NCI-H1930 (cell line): ENCODE data around the gene KLHL33.
"Not testable (repeated sequence)": the region's sequence is repeated elsewhere in the genome, so short reads cannot be mapped to it uniquely, and the experiment has no call there.

Experiments
- DNase-seq, 2 experiments: peaks; one replicate each; lab custom pipeline; 2025; lab: John Stamatoyannopoulos, UW

Gene KLHL33

DNA sequence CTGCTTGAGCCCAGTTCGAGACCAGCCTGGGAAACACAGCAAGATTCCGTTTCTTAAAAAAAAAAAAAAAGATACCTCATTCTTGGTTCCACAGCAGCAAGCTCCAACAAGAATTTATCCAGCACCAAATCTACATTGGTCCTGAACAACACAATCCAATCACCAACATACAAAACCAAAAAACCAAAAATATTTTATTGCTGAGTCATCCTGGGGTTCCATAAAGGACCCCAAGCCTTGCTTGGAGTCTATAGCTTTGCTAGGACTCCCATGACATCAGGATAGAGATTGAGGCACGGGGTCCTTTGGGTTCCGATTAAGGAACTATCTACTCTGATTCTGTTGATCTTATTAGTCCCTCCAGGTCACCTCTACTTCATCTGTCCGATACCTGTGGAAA is 10.9 kb upstream of the KLHL33 start:
- no peak for DNase-seq

DNA sequence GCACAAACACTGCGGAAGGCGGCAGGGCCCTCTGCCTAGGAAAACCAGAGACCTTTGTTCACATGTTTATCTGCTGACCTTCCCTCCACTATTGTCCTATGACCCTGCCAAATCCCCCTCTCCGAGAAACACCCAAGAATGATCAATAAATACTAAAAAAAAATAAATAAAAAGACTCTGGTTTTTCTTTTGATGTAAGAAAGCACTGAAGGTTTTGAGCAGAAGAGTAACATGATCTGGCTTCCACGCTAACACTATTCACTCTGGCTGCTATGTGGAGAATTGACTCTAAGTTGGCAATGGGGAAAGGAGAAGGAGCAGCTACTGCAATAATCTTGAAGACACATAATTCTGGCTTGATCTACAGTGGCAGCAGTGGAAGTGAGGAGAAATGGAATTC is 7.7 kb upstream of the KLHL33 start:
- not testable (repeated sequence) for DNase-seq

DNA sequence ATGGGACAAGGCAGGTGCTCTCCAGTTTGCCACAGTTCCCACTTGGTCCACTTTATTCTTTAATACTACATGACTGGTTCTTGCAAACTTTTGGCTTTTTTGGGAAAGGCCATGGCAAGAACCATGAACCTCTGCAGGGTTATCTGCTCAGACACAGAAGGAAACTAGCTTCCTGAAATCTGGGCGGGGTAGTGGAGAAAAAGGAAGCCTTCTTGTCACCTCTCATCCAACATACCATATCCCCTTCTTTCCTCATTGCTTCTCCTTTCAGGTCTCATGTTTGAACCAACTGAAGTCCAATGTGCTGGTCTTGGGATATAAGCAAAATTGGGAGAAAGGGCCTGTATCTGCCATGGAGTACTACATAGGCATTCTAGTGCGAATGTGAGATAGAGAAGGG is 5.5 kb upstream of the KLHL33 start:
- no peak for DNase-seq

DNA sequence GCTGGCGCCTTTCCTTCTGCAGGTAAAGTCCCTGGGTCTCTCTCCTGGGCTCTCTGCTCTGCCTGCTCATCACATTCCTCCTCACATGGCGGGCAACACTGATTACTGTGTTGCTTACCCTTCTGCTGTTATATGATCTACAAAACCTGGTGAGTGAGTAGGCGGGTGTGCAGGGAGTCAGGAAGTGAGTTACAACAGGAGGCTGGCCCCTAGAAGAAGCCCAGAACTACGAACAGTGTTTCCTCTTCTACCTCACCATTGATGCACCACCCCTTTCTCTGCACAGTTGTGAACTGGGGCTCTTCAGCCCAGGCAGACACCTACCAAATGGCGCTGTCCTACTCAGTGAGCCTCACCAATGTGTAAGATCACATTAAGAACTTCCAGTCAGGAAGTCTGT is 4.9 kb upstream of the KLHL33 start:
- no peak for DNase-seq

DNA sequence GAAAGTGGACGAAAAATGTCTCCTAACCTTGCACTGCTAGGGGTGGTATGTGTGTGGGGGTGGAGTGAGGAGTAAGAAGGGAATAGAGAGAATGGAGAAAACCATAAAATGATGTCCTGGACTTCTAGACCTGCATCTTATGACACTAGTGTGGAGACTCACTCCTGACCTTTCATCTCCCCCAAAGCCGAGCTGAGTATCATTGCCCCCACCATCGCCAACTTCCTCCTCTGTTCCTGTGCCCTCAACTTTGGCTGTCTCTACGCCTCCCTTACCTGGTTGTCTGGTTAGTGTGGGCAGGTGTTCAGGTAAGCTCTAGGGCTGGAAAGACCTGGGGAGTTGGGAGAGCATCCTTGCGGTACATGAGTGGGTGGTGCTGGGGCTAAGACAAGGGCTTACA is 4.5 kb upstream of the KLHL33 start:
- no peak for DNase-seq

DNA sequence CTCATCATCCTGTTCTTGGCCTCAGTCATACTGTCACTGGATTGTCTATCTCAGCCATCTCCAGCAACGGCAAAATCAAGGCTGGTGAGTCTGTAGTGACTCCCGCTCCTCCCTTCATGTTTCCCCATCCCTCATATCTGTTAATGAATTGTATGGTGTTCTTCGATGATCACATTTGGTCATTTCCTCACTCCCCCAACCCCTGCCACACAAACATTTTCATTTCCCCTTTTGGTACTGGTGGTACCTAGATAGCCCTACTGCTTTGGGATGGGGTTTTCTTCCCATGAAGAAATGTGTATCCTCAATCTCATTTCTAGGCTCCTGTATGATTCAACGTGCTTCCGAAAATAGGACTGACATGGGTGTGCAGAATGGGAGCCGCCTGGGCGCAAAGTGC is 2.7 kb upstream of the KLHL33 start:
- no peak for DNase-seq

DNA sequence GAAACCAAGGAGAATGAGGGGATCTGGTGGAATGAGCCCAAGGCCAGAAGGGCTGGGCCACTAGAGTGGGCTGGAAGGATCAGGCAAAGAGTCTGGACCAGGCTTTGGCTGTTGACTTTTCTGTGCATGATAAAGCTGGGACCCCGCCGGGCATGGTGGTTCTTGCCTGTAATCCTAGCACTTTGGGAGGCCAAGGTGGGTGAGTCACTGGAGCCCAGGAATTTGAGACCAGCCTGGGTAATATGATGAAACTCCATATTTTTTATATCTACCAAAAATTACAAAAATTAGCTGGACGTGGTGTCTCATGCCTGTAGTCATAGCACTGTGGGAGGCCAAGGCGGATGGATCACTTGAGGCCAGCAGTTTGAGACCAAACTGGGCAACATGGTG is 393 bp upstream of the KLHL33 start:
- no peak for DNase-seq

DNA sequence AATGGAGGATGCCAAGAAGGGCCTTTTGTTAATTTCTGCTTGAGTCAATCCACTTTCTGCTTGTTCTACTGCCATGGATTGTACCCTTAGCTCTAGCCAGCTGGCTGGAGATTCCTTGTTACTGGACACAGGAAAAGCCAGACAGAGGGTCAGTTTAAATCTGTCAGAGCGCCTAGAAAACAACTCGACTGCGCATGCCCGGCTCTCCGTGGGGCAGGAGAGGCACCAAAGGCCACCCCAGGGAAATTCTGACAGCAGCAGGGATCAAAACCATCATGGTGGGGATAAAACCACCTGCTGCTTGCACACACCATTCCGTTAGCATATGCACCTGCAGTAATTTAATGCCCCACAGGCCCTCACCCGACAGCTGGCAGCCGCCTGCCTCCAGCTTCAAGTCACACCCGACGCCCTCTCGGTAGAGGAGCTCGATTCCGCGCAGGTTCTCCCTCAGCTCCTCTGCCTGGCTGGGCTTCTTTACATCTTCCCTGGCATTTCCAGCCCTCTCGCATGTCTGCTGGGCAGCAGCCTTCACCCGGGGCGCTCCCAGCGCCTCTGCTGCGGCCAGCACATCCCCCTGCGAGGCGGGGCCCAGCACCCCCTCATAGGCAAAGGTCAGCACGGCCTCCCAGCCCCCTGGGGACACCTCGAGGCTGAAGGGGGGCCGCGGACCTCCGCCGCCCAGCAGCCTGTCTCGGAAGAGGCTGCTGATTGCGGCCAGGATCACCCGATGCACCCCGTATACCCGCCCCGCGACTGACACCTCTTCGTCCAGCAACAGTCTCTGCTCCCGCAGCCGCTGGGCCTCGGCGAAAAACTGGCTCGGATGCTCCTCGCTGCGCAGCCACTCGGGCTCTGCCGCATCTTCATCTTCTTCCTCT is 1.0 kb downstream of the KLHL33 start:
- no peak for DNase-seq

DNA sequence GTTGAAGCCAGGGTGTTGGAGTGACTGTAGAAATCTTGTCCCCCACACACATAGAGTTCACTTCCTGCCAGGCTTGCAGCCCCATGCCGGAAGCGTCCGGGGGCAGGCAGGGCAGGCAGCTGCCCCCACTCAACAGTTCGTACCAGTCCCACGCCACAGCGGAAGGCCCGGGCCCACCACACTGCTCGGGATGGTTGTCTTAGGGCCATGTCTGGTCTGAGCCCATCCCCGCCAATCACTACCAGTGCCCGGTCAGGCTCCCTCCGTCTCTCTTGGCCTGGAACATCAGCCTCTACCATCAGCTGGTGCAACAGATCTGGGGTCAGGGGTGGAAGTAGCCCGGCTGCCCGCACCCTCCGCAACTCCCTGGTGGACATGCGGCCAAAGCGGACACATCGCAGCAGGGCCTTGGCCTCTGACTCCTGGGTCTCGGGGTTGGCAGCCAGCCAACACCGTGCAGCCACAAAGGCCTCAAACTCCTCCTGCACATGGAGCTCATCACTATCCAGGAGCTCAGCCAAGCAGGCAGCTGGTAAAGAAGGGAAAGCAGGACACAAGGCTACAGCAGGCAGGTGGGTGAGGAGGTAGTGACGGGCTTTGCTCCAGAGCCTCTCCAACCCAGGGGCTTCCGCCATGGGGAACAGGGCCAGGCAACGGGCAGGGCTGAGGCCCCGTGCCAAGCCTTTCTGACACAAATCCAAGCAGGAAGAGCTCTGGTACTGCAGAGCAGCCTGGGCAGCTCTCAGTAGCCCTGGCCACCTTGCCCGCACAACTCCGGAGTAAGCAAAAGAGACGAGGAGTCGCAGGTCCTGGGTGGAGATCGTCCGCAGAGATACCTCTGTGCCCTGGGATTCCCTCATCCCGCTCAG is 5.9 kb downstream of the KLHL33 start:
- DNase-seq, result no peak

DNA sequence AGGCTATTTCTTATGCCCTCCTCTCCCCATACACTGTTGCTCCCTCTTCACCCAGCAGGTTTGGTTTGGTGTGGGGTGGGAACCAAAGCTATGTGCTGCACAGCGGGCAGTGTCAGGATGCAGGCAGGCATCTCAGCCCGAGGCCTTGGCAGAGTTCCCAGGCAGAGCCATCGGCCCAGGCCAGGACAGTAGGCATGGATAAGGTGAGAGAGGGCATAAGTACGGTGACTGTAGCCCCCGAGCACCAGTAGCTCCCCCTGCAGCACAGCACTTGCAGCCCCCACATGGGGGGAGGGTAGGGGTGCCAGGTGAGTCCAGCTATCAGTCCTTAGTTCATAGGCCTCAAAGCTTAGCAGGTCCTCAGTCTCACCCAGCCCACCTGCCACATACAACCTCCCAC is 7.2 kb downstream of the KLHL33 start:
- no peak for DNase-seq

DNA sequence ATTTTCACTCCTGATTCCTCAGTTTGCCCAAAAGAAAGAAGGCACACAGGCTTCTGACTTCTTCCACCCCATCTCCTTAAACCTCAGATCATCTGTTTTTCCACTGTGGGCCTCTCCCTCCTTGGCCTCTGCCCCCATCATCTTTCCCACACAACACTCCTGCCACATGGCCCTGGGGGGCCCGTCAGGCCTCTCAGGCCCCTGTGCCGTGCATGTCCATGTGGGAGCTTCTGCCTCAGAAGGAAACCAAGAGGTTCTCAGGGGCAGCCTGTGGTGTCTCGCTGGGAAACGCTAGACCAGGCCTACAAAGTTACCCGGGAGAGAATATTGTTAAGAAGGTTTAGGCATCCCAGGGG is 8.0 kb downstream of the KLHL33 start:
- DNase-seq, result no peak

DNA sequence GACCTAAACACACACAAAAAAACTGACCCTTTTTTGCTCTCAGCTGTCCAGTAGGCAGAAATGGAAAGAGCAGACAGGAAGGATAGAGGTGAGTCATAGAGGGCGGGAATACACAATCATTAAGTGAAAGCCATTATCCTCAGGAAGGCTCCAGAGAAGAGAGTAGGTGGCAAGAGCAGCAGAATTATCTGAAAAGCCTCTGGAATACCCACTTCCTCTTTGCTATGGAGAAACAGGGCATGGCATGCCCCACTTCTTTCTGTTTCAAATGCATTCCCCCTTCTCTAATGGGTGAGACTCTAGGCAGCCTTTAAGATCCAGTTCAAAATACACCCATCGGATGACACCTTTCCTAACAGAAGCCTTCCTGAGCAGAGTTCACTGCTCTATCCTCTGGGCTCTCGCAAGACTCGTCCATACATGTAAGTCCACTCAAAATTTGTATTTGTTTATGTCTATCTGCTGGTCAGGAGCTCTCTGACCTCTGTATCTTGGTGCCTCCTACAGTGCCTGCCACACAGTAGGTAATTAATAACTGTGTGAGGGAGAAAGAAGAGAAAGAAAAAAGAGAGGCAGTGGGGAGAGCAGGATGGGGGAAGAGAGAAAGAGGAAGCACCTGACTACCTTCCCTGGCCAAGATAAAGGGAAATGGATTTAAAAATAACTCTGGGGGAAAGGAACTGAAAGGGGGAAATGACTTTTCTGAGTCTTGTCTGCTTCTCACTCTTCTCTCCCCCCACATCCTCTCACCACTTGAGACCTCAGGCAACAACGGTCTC is 8.5 kb downstream of the KLHL33 start:
- DNase-seq, result no peak

DNA sequence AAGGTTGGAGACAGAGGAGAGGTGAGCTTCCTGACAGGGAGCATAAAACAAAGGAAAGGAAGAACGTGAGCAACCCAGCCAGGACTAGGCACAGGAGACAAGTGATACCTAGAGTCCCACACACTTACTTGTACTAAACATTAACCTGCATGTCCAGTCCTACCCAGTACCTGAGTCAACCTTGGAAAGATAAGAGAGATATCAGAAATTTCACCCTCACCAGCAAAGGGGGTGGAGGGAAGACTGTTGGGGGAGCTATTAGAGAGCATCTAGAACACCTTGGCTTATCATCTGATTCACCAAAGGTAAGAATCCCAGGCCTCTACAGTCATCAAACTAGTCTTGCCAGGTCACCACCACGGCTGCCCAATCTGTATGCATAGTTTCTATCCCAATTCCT is 11.1 kb downstream of the KLHL33 start:
- no peak for DNase-seq

DNA sequence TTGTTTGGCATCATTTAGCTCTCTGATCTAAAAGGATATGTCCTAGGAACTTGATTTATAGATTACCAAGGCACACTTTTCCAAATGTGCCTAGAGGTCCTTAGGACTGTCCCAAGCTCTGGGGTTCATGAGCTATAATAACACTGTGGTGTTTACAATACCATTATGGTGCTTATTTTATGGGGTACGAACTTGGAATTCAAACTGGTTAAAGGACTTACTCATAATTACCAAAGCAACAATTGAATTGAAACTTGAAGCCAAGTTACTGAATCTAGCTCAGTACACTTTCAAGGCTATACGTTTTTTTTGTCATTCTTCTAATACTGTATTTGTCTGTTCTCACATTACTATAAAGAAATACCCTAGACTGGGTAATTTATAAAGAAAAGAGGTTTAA is 13.1 kb downstream of the KLHL33 start:
- no peak for DNase-seq

DNA sequence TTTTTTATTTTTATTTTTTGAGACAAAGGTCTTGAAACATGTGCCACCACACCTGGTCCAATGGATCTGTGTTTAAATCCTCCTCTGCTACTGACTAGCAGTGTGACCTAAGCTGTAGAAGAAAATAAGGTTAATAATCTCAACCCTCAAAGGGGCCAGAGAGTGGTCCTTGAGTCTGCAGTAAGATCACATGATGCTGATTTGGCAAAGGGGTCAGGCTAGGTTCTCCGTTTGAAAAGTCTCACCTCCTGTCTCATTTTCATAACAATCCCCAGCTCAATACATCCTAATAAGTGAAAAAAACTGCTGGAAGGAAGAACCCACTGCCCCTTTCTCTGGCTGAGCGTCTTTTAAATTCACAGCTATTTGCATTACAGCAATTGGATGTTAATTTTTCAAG is 14.7 kb downstream of the KLHL33 start:
- no peak for DNase-seq

DNA sequence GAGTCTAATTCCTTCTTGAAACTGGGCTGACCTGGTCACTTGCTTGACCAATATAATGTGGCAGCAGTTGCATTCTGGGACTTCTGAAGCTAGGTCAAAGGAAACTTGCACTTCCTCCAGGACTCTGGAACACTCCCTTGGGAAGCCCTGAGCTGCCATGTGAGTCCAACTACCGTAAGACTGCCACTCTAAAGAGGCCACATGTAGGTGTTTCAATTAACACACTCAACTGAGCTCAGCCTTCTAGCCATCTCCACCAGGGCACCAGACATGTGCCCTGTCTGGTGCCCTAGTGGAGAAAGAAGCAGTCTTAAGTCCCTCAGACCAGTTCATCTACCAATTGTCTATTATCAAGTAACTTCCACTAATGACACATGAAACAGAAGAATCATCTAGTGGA is 16.5 kb downstream of the KLHL33 start:
- DNase-seq, result no peak

DNA sequence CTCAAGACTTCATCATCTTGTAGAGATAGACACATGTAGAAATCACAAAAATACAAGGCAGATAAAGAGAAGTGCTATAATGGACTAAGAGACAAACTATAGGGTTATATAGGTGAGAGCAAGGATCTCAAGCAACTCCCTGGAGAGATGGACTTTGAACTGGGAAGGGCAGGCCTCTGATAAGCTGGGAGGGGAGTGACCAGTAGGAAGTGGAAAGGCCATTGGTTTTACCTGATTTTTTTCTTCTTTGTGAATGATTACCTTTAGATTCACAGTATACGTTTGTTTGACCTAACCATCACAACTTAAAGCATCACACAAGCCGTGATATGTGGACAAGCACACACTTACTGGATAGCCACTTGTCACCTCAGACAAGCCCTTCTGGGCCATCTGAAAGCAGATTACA is 17.5 kb downstream of the KLHL33 start:
- no peak for DNase-seq

DNA sequence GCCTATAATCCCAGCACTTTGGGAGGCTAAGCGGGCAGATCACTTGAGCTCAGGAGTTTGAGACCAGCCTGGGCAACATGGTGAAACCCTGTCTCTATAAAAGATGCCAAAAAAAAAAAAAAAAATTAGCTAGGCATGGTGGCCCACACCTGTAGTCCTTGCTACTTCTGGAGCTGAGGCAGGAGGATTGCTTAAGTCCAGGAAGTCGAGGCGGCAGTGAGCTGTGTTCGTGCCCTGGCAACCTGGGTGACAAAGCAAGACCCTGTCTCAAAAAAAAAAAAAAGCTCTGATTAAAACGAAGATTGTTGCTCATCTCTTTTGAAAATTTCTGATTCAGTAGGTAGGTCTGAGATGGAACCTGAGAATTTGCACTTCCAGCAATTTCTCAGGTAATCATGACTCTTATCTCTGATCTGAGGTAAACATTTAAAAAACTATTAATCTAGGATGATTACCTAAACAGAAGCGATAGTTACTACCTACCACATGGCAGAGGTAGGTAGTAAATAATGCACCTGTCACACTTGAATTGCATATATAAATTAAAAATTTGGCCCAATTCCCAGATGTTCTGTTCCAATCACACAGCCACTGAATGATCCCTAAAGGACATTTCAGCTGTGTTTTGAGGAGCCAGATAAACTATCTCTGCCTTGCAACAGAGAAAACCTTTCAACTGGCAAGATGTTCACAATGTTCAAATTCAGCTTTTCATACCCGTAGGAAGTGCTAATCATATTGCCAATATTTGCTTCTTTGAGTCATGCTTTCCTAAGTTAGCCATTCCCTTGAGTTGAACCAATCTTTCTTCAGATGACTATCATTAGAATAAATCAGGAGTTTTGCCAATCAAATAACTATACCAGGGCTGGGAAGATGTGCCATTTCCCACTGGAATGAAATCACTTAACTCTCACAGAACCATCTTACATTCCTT is 18.4 kb downstream of the KLHL33 start:
- DNase-seq, result no peak

DNA sequence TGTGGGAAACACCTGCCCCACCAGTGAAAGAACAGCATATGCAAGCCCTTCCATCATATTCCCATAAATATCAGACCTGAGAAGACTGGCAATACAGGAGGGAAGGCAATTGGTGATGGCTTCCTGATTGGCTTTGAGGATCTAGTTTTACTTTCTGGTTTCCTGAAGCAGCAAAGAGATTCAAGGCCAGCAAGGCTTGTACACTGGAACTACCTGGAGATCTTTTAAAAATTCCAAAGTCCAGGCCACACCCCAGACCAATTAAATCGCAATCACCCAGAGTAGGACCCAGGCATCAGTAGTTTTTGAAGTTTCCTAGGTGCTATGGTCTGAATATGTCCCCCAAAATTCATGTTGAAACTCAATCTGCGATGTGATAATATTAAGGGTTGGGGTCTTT is 19.7 kb downstream of the KLHL33 start:
- DNase-seq, result no peak

DNA sequence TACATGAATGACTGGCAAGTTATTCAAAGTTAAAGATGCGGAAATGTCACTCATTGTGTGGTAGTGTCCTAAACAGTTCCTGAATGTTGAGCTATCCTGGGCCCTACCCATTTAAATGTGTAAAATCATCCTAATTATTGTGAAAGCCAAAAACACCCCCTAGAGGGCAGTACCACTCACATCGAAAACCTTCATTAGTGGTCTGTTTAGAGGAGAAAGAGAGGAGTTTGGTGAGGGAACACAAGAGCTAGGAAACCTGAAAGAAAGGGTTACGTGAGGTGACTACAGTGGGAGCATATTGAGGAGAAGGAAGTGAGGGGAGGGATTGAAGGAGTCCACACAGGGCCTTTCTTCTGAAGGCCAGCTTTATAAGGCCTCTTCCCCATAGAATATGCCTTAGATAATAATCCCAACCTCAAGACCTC is 20.2 kb downstream of the KLHL33 start:
- peak; percentile 19 to 24 for DNase-seq

DNA sequence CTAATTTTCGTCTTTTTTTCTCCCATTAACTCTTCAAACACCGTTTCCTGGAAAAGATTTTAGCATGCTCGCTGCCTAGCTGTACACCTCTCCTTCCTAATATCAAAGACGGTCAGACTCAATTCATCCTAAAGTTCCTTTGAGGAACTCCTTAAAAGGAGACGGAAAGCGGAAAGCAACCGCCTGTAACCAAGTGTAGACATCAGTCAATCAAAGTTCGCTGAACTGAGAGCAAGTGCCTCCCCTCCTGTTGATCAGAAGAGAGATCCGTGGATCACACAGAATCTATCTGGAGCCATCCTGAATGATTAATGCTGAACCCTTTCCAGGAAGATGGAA is 22.3 kb downstream of the KLHL33 start:
- no peak for DNase-seq
